ENCODE data around the gene TRIM25. TPM values are rescaled to one million over a fixed set of nuclear protein-coding genes. Genes with fewer than 3 reads are reported as not detected.

TRIM25 gene
- total RNA-seq, 4 donors from 2014 or later, result 17.4 to 80.0 (median 35.0) TPM

DNA sequence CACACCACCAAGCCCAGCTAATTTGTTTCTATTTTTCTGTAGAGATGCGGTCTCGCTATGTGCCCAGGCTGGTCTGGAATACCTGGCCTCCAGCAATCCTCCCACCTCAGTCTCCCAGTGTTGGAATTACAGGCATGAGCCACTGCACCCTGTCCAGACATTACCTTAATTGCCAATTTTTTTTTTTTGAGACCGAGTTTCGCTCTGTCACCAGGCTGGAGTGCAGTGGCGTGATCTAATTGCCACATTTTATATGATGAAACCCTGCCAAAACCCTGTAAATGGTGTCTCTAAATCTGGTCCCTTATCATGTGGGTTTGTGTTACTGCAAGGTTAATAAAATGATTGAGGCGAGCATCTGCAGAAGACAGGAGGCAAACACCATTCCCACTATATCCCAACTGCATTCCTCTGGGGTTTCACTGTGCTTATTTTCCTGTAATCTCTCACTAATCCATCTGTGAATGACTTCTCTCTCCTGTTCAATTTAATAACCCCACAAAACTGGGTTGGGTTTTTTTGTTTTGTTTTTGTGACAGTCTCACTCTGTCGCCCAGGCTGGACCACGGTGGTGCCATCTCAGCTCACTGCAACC is 19.4 kb upstream of the TRIM25 start:
- H3K36me3 ChIP-seq, result no peaks in the 10 kb centered on the region
- H3K27me3 ChIP-seq, result no peaks in the 10 kb centered on the region
- no peak overlapping the region for H3K4me3 ChIP-seq
- intact Hi-C loops (cut with DNase I; ENCODE audit: low total_unique reads), result no loop called here
- TF ChIP-seq, protein P1, sequence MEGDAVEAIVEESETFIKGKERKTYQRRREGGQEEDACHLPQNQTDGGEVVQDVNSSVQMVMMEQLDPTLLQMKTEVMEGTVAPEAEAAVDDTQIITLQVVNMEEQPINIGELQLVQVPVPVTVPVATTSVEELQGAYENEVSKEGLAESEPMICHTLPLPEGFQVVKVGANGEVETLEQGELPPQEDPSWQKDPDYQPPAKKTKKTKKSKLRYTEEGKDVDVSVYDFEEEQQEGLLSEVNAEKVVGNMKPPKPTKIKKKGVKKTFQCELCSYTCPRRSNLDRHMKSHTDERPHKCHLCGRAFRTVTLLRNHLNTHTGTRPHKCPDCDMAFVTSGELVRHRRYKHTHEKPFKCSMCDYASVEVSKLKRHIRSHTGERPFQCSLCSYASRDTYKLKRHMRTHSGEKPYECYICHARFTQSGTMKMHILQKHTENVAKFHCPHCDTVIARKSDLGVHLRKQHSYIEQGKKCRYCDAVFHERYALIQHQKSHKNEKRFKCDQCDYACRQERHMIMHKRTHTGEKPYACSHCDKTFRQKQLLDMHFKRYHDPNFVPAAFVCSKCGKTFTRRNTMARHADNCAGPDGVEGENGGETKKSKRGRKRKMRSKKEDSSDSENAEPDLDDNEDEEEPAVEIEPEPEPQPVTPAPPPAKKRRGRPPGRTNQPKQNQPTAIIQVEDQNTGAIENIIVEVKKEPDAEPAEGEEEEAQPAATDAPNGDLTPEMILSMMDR (IDR thresholded peaks at IDR 0.05), result no peak
- no peak for TF ChIP-seq POLR2A (IDR thresholded peaks at IDR 0.05)
- DNase-seq, result no peak
- no peaks in the 10 kb centered on the region for H3K4me1 ChIP-seq
- H3K9me3 ChIP-seq, result no peaks in the 10 kb centered on the region
- H3K27ac ChIP-seq, result no peak overlapping the region

GRCh38 chr17:56930739-56931337 is 17.0 kb upstream of the TRIM25 start:
- H3K4me1 ChIP-seq, result no peaks in the 10 kb centered on the region
- no peaks in the 10 kb centered on the region for H3K9me3 ChIP-seq
- no peaks in the 10 kb centered on the region for H3K27me3 ChIP-seq
- H3K4me3 ChIP-seq, result no peak overlapping the region
- intact Hi-C loops (cut with DNase I; ENCODE audit: low total_unique reads), result no loop called here
- H3K36me3 ChIP-seq, result no peaks in the 10 kb centered on the region
- H3K27ac ChIP-seq, result no peak overlapping the region
- TF ChIP-seq POLR2A (IDR thresholded peaks at IDR 0.05), result no peak
- TF ChIP-seq, protein P1 (IDR thresholded peaks at IDR 0.05), result no peak
- DNase-seq, result no peak

- intact Hi-C loops (cut with DNase I; ENCODE audit: low total_unique reads), result no loop called here
- H3K27ac ChIP-seq, result no peak overlapping the region
- no peaks in the 10 kb centered on the region for H3K9me3 ChIP-seq
- no peak overlapping the region for H3K4me3 ChIP-seq
- no peaks in the 10 kb centered on the region for H3K4me1 ChIP-seq
- no peaks in the 10 kb centered on the region for H3K27me3 ChIP-seq
- H3K36me3 ChIP-seq, result no peaks in the 10 kb centered on the region
- TF ChIP-seq, protein P1 (IDR thresholded peaks at IDR 0.05), result no peak
- no peak for TF ChIP-seq POLR2A (IDR thresholded peaks at IDR 0.05)
- no peak for DNase-seq
Measured at GRCh38 chr17:56929362-56929969, 15.6 kb upstream of the TRIM25 start.

DNA sequence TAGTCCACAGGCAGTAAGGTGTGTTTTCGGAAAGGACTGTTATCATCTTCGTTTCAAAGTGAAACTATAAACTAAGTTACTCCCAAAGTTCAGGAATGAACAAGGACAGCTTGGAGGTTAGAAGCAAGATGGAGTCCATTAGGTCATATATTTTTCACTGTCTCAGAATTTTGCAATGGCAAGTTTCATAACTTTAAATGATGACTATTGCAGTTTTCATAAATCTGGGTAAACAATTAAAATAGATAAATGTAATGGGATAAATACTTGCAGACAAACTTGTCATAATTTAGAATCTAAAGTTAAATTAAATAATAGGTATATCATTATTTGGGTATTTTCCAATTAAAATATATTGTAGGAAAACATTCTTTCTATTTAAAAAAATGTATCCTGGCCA is 14.7 kb upstream of the TRIM25 start:
- TF ChIP-seq, protein P1 (IDR thresholded peaks at IDR 0.05), result no peak
- no peak for TF ChIP-seq POLR2A (IDR thresholded peaks at IDR 0.05)

DNA sequence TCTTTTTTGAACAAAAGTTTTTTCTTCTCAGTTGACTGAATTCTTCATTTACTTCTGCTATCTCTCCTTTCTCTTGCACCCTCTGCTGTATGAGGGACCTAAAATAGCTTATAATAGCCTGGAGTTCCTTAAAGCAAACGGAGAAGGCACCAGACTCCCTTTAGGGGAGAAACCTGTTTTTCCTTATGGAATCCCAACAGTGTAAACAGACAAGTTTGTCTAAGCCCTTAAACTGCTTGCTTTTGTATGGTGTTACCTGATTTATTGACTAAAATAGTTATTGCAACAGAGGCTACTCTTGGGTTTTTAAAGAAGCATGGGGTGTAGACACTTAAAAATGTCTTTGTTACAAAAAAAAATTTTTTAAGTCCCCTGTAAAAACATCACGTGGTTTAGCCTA is 12.9 kb upstream of the TRIM25 start:
- H3K9me3 ChIP-seq, result no peaks in the 10 kb centered on the region
- TF ChIP-seq, protein P1 (IDR thresholded peaks at IDR 0.05), result no peak
- no peak for TF ChIP-seq POLR2A (IDR thresholded peaks at IDR 0.05)
- intact Hi-C loops (cut with DNase I; ENCODE audit: low total_unique reads), result no loop called here
- H3K4me3 ChIP-seq, result no peak overlapping the region
- no peaks in the 10 kb centered on the region for H3K4me1 ChIP-seq
- DNase-seq, result no peak
- no peak overlapping the region for H3K27ac ChIP-seq
- no peaks in the 10 kb centered on the region for H3K36me3 ChIP-seq
- no peaks in the 10 kb centered on the region for H3K27me3 ChIP-seq

More for the DNA sequence above, 14.7 kb upstream of the TRIM25 start:
- intact Hi-C loops (cut with DNase I; ENCODE audit: low total_unique reads), result no loop called here
- Histone ChIP-seq H3K27me3 (no peaks in the 10 kb centered on the region), H3K27ac (no peak overlapping the region), H3K4me1 (no peaks in the 10 kb centered on the region), H3K4me3 (no peak overlapping the region), H3K9me3 (no peaks in the 10 kb centered on the region), H3K36me3 (no peaks in the 10 kb centered on the region)
- no peak for DNase-seq
